Gastroesophageal sphincter (tissue), 3 donors: ENCODE measurements around the gene CERCAM.

Experiments
- CTCF ChIP-seq, 4 experiments: fragments of 200-600 bp in 2 of 4; fragments of 450-650 bp in 2 of 4; sonication (generic) in 1 of 4; IDR thresholded peaks; one replicate each; pipeline ENCODE4 v1.5.1; 2017 to 2019; ENCODE audit warnings: antibody characterized with exemption in 4 of 4, mild to moderate bottlenecking in 2 of 4, moderate library complexity in 2 of 4
- POLR2A ChIP-seq, 2 donors: fragments of 450-650 bp; IDR thresholded peaks; one replicate each; pipeline ENCODE4 v1.6.1; 2017; ENCODE audit warnings: antibody characterized with exemption in 2 of 2, mild to moderate bottlenecking in 2 of 2, moderate library complexity in 1 of 2
- POLR2AphosphoS5 ChIP-seq: sonication (generic); formaldehyde crosslinking; IDR thresholded peaks from one replicate; pipeline ENCODE4 v1.6.1; 2017; ENCODE audit warnings: antibody characterized with exemption

DNA sequence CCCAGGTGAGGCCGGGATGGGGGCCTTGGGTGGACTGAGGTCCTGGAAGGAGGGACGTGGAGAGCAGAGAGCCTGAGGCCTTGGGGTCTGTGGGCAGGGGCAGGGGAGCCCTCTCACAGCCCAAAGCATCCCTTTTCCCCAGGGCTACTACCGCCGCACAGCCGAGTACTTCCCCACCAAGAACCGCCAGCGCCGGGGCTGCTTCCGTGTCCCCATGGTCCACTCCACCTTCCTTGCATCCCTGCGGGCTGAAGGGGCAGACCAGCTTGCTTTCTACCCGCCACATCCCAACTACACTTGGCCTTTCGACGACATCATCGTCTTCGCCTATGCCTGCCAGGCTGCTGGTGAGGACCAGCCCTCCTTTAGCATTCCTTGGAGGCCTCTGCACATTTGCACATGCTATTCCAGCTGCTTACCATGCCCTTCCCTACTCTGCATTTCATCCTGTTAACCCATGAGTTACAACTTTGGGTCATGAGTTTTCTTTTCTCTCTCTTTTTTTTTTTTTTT is 3.7 kb downstream of the CERCAM start:
- TF ChIP-seq CTCF (IDR thresholded peaks at IDR 0.05) (no peak), POLR2AphosphoS5 (no peak), POLR2A (IDR thresholded peaks at IDR 0.05) (no peak)
